ENCODE measurements around the gene DZIP3. TPM values are rescaled to one million over a fixed set of nuclear protein-coding genes. Genes with fewer than 3 reads are reported as not detected.

DZIP3 gene
- total and polyA plus RNA-seq, 2 of the 8 experiments (the other 6 are each of a cell fraction or from before 2014, with no cell fraction given): 10.4 to 24.3 TPM

DNA sequence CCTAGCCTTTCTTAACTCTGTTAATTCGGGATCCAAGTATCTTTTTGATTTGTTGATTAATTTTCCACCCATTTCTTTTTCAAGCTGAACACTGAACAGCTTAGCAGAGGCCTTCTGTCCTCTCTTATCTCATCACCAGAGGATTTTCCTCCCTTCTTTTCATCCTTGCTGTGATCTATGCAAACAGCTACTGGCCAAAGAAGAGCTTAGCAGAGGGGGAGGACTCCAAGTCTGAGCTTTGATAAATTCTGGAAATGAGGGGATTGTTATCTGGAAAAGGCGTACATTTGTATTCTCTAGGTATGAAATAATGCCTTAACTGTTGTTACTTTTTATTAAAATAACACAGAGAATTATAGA, 13.4 kb downstream of the DZIP3 start:
- H3K79me2 ChIP-seq (ENCODE audit: control insufficient read depth in 1 of 2, insufficient read depth in 2 of 2, low read length in 2 of 2): peaks cover 3 to 33% of the 10 kb centered on the region in 2 experiments; a peak in 3 of 4 replicates
- H2BK120ac ChIP-seq (replicated peaks; ENCODE audit: low read depth, low read length): no peak overlapping the region
- H3K4me2 ChIP-seq (ENCODE audit: insufficient read depth in 1 of 2, low read depth in 2 of 2, low read length in 2 of 2): no peak overlapping the region
- peaks cover 0 to 3% (median 0%) of the 10 kb centered on the region in 4 experiments; a peak in 1 of 8 replicates for H3K36me3 ChIP-seq (ENCODE audit: control insufficient read depth in 2 of 4, insufficient read depth in 4 of 4, low read length in 3 of 4)
- H3K9me3 ChIP-seq (ENCODE audit: insufficient read depth in 2 of 2, low read depth in 1 of 2, low read length in 1 of 2): no peaks in the 10 kb centered on the region
- no peak for DNase-seq (ENCODE audit: low read depth in 1 of 2, low spot score in 2 of 2)
- no peak overlapping the region for H4K91ac ChIP-seq (replicated peaks; ENCODE audit: insufficient read length, low read length)
- no peak overlapping the region for H3K4me3 ChIP-seq (ENCODE audit: extremely low read depth in 1 of 4, insufficient read depth in 2 of 4, low read depth in 3 of 4, low read length in 4 of 4)
- H2BK20ac ChIP-seq (ENCODE audit: low read length): no peak overlapping the region
- H2BK15ac ChIP-seq (ENCODE audit: low read length): no peak overlapping the region
- ChIA-PET CTCF (ENCODE audit: partially characterized antibody) (interaction anchor here (0.5 to 2.5 kb wide), 6 partner anchors 13 to 796 kb away, joined by 3 to 16 read pairs (median 4); partner anchors contain the start of genes CIP2A and DZIP3), POLR2A (ENCODE audit: partially characterized antibody) (interaction anchor here (3.2 kb wide), 1 partner anchor 12 kb away, joined by 25 read pairs; the partner anchor contains the start of genes CIP2A and DZIP3)
- H2BK5ac ChIP-seq (ENCODE audit: low read depth, low read length): no peak overlapping the region
- H4K20me1 ChIP-seq (replicated peaks in 1 of 2; ENCODE audit: control insufficient read depth in 1 of 2, insufficient read depth in 2 of 2, low read length in 2 of 2): no peaks in the 10 kb centered on the region
- no peak overlapping the region for H2AK5ac ChIP-seq (ENCODE audit: low read depth, low read length)
- H4K8ac ChIP-seq (ENCODE audit: extremely low read depth, insufficient read depth, low read length): no peak overlapping the region
- H3K27ac ChIP-seq (ENCODE audit: low read depth, low read length): no peak overlapping the region
- no peak overlapping the region for H4K5ac ChIP-seq (ENCODE audit: insufficient read length, low read depth, low read length)
- no peak overlapping the region for H3K14ac ChIP-seq (ENCODE audit: insufficient read length)
- H3K79me1 ChIP-seq (ENCODE audit: low read depth, low read length): no peaks in the 10 kb centered on the region
- H2BK12ac ChIP-seq (ENCODE audit: low read depth, low read length): no peak overlapping the region
- no peak overlapping the region for H2AFZ ChIP-seq (ENCODE audit: low read length)
- peaks cover 0 to 3% (median 1%) of the 10 kb centered on the region in 4 experiments; a peak in 2 of 7 replicates for H3K4me1 ChIP-seq (replicated peaks in 1 of 4; ENCODE audit: control insufficient read depth in 3 of 4, insufficient read depth in 4 of 4, low read length in 3 of 4)
- H3K4ac ChIP-seq (replicated peaks; ENCODE audit: insufficient read length, low read depth, low read length): no peak overlapping the region
- no peaks in the 10 kb centered on the region for H3K23me2 ChIP-seq (ENCODE audit: low read depth, low read length)
- no peak for FAIRE-seq
- no peak overlapping the region for H3K56ac ChIP-seq (replicated peaks; ENCODE audit: insufficient read length, low read depth, low read length)
- no peaks in the 10 kb centered on the region for H3K27me3 ChIP-seq (replicated peaks in 1 of 4; ENCODE audit: control insufficient read depth in 3 of 4, extremely low read depth in 1 of 4, insufficient read depth in 3 of 4, low read length in 3 of 4)
- no peak overlapping the region for H3K18ac ChIP-seq (ENCODE audit: extremely low read depth, low read length)
- 90% methylated on average over 2 of the region's 2 CpGs; no CpG with 5 or more reads in 1 of the 2 experiments for WGBS, 2 experiments (ENCODE audit: extremely low coverage in 1 of 2, insufficient coverage in 1 of 2, insufficient read length in 1 of 2, insufficient replicate concordance in 2 of 2, low coverage in 1 of 2, low lambda C conversion rate in 2 of 2, missing lambda C conversion rate in 1 of 2)
- no peak for TF ChIP-seq MAFK (IDR thresholded peaks at IDR 0.05; ENCODE audit: low read depth, low read length)
- TF ChIP-seq KDM4A (IDR thresholded peaks at IDR 0.05; ENCODE audit: low read depth, low read length, severe bottlenecking): no peak
- TF ChIP-seq BRCA1 (IDR thresholded peaks at IDR 0.05; ENCODE audit: low read depth, low read length): no peak
- TF ChIP-seq CHD1 (IDR thresholded peaks at IDR 0.05; ENCODE audit: low read depth, low read length): no peak
- no peak for TF ChIP-seq SRF (IDR thresholded peaks at IDR 0.05; ENCODE audit: low read depth, low read length)
- no peak for TF ChIP-seq SIRT6 (IDR thresholded peaks at IDR 0.05; ENCODE audit: low read length)
- TF ChIP-seq ATF3 (IDR thresholded peaks at IDR 0.05; ENCODE audit: insufficient read depth, low read depth, low read length): no peak
- no peak for TF ChIP-seq RAD21 (IDR thresholded peaks at IDR 0.05 in 1 of 2, conservative IDR thresholded peaks at IDR 0.05 in 1 of 2; ENCODE audit: low read depth in 2 of 2, low read length in 2 of 2)
- TF ChIP-seq SP1 (IDR thresholded peaks at IDR 0.05; ENCODE audit: low read depth, low read length): no peak
- H3K9ac ChIP-seq (replicated peaks in 1 of 4; ENCODE audit: extremely low read depth in 1 of 4, low read depth in 3 of 4, low read length in 3 of 4): no peak overlapping the region; a peak in 2 of 7 replicates
- H3K23ac ChIP-seq (ENCODE audit: insufficient read length): no peak overlapping the region

All from H1 (cell line).